GM12872 (cell line): Measurements from ENCODE around the gene RUFY4.

Experiments
- CTCF ChIP-seq: IDR thresholded peaks from 3 replicates; pipeline ENCODE4 v1.5.1; 2011; ENCODE audit warnings: low read depth, mild to moderate bottlenecking, low read length, moderate library complexity; ENCODE audit not compliant: insufficient read depth

RUFY4 gene

GRCh38 chr2:218067523-218067922 lies 1.5 kb upstream of the RUFY4 start:
- TF ChIP-seq CTCF = no peak

- TF ChIP-seq CTCF = no peak
Measured at GRCh38 chr2:218069606-218070300, 700 bp downstream of the RUFY4 start.

- no peak for TF ChIP-seq CTCF
Measured at GRCh38 chr2:218070587-218070986, 1.5 kb downstream of the RUFY4 start.

- TF ChIP-seq CTCF = no peak
Measured at GRCh38 chr2:218071218-218071937, 2.3 kb downstream of the RUFY4 start.

- no peak for TF ChIP-seq CTCF
Measured at GRCh38 chr2:218072002-218072401, 2.9 kb downstream of the RUFY4 start.

- no peak for TF ChIP-seq CTCF
Measured at GRCh38 chr2:218072478-218073024, 3.5 kb downstream of the RUFY4 start.

GRCh38 chr2:218073185-218073584 lies 4.1 kb downstream of the RUFY4 start:
- TF ChIP-seq CTCF = no peak
